GM23338 (cell line): ENCODE measurements around the gene RYR3. TPM values are rescaled to one million over a fixed set of nuclear protein-coding genes. Genes with fewer than 3 reads are reported as not detected.

Source experiments
- ATAC-seq: fragments of 200-7000 bp; cut with Tn5 transposase; 3 replicates; pipeline ENCODE4 v1.9.1; 2020
- DNase-seq: peaks from one replicate; pipeline ENCODE4 v3.0.0-alpha.2; 2015; ENCODE audit warnings: low spot score
- H2AFZ ChIP-seq: fragments of 200-600 bp; sonication (generic); 2 replicates; pipeline ENCODE4 v1.8.0; 2016; ENCODE audit warnings: antibody characterized with exemption, mild to moderate bottlenecking, moderate library complexity
- H3F3A ChIP-seq: fragments of 200-600 bp; sonication (generic); replicated peaks from 2 replicates; pipeline ENCODE4 v1.8.0; 2017; ENCODE audit warnings: antibody characterized with exemption, mixed run types, low read depth
- H3K27ac ChIP-seq: fragments of 200-600 bp; sonication (generic); 2 replicates; pipeline ENCODE4 v1.6.1; 2016; ENCODE audit warnings: low read depth
- H3K27me3 ChIP-seq: fragments of 200-600 bp; sonication (generic); 2 replicates; pipeline ENCODE4 v1.8.0; 2016; ENCODE audit warnings: mild to moderate bottlenecking, mixed run types, moderate library complexity; ENCODE audit not compliant: insufficient read depth
- H3K36me3 ChIP-seq: fragments of 200-600 bp; sonication (generic); 2 replicates; pipeline ENCODE4 v1.8.0; 2016; ENCODE audit warnings: mild to moderate bottlenecking; ENCODE audit not compliant: insufficient read depth
- H3K4me1 ChIP-seq: fragments of 200-600 bp; sonication (generic); 2 replicates; pipeline ENCODE4 v1.8.0; 2016; ENCODE audit warnings: mild to moderate bottlenecking, moderate library complexity; ENCODE audit not compliant: insufficient read depth
- H3K4me2 ChIP-seq: fragments of 200-600 bp; sonication (generic); 2 replicates; pipeline ENCODE4 v1.7.1; 2017; ENCODE audit warnings: mixed run types
- H3K4me3 ChIP-seq: fragments of 200-600 bp; sonication (generic); 2 replicates; pipeline ENCODE4 v1.6.1; 2016; ENCODE audit warnings: mixed run types
- H3K79me2 ChIP-seq: fragments of 200-600 bp; sonication (generic); replicated peaks from 2 replicates; pipeline ENCODE4 v1.8.0; 2017; ENCODE audit warnings: mild to moderate bottlenecking; ENCODE audit not compliant: insufficient read depth
- H3K9me2 ChIP-seq: fragments of 200-600 bp; sonication (generic); 2 replicates; pipeline ENCODE4 v1.8.0; 2017; ENCODE audit not compliant: insufficient read depth
- H4K20me1 ChIP-seq: fragments of 200-600 bp; sonication (generic); replicated peaks from 2 replicates; pipeline ENCODE4 v1.8.0; 2017; ENCODE audit warnings: mild to moderate bottlenecking; ENCODE audit not compliant: insufficient read depth
- H3K27ac Mint-ChIP-seq: 2 replicates; pipeline ENCODE4 v1.8.0; 2020; ENCODE audit warnings: inconsistent platforms, mild to moderate bottlenecking, moderate library complexity, mixed read lengths
- H3K27me3 Mint-ChIP-seq: 3 replicates; pipeline ENCODE4 v1.8.0; 2022; ENCODE audit warnings: low read depth, mild to moderate bottlenecking, moderate library complexity, mixed read lengths, inconsistent platforms; ENCODE audit not compliant: insufficient read depth, poor library complexity
- H3K36me3 Mint-ChIP-seq: 3 replicates; pipeline ENCODE4 v1.8.0; 2021; ENCODE audit warnings: low read depth, mild to moderate bottlenecking, inconsistent platforms, moderate library complexity, mixed read lengths
- H3K4me1 Mint-ChIP-seq: 3 replicates; pipeline ENCODE4 v1.8.0; 2020; ENCODE audit warnings: mild to moderate bottlenecking, inconsistent platforms, mixed read lengths
- H3K4me3 Mint-ChIP-seq: 3 replicates; pipeline ENCODE4 v1.8.0; 2021; ENCODE audit warnings: moderate library complexity, mild to moderate bottlenecking, inconsistent platforms, mixed read lengths
- H3K9me3 Mint-ChIP-seq: 3 replicates; pipeline ENCODE4 v1.8.0; 2020; ENCODE audit warnings: moderate library complexity, mild to moderate bottlenecking, inconsistent platforms, mixed read lengths
- NANOG ChIP-seq: IDR thresholded peaks from 2 replicates; pipeline ENCODE4 v1.6.1; 2016; ENCODE audit warnings: antibody characterized with exemption, borderline replicate concordance
- REST ChIP-seq: IDR thresholded peaks from one replicate; pipeline ENCODE4 v1.6.1; 2018; ENCODE audit warnings: antibody characterized with exemption; ENCODE audit not compliant: unreplicated experiment
- ZNF462 ChIP-seq: fragments of 250-450 bp; sonication (Bioruptor Pico); IDR thresholded peaks from 2 replicates; pipeline ENCODE4 v1.5.0; 2020; ENCODE audit warnings: mild to moderate bottlenecking, moderate library complexity
- polyA plus RNA-seq: library from polyadenylated mRNA; unstranded; fragments of >200 nt; fragmentation: Nextera tagmentation; extraction: Ambion mirVana; gene quantifications from 2 replicates; pipeline ENCODE4 v1.2.1, GENCODE V29; 2016
- total RNA-seq: library from RNA; depleted of rRNA; stranded (reverse); fragments of >200 nt; shearing (Covaris generic); gene quantifications from 2 replicates; pipeline ENCODE4 v1.2.3, GENCODE V29; 2014

RYR3 gene
- total and polyA plus RNA-seq, 2 experiments from 2014 or later = 1.1 to 1.2 TPM

- TF ChIP-seq REST (peak; percentile 82), NANOG (no peak), ZNF462 (peak; percentile 72; the same call in 1 of the 2 replicates)
- Histone ChIP-seq H3K79me2 (no peaks in the 10 kb centered on the region), H3K4me2 (no peak overlapping the region), H4K20me1 (no peaks in the 10 kb centered on the region), H3K27ac (no peak overlapping the region), H3K4me3 (no peak overlapping the region), H3K9me2 (peaks cover 6% of the 10 kb centered on the region; the same call in 1 of the 2 replicates), H3K36me3 (no peaks in the 10 kb centered on the region), H3F3A (no peaks in the 10 kb centered on the region), H3K4me1 (0 out of 2 replicates have a peak, but pooled peaks cover 4% of the 10 kb centered on the region), H3K27me3 (no peaks in the 10 kb centered on the region), H2AFZ (no peak overlapping the region)
- Mint-ChIP-seq H3K4me3 (no peak overlapping the region), H3K4me1 (peaks cover 15% of the 10 kb centered on the region), H3K27ac (no peak overlapping the region), H3K9me3 (no peaks in the 10 kb centered on the region), H3K27me3 (peaks cover 4% of the 10 kb centered on the region), H3K36me3 (no peaks in the 10 kb centered on the region)
- ATAC-seq (peak; percentile 100), DNase-seq (peak; percentile 86)
These were observed 237.1 kb downstream of the RYR3 start for GRCh38 chr15:33547876-33548275.
